ENCODE data around the gene LRP5. TPM values are rescaled to one million over a fixed set of nuclear protein-coding genes. Genes with fewer than 3 reads are reported as not detected.
A peak's percentile ranks its signal among the peaks of the same experiment; 100 is the strongest.

Gene LRP5
- total RNA-seq, 4 donors from 2014 or later, result 19.1 to 86.2 (median 43.9) TPM

- H3K9me3 ChIP-seq, result no peaks in the 10 kb centered on the region
- H3K4me1 ChIP-seq, result no peaks in the 10 kb centered on the region
- H3K36me3 ChIP-seq, result no peaks in the 10 kb centered on the region
- intact Hi-C loops (cut with DNase I; ENCODE audit: low total_unique reads), result loop anchor here (5.0 kb wide), 1 partner anchor 39 kb away; no protein-coding TSS in a partner anchor
- no peak overlapping the region for H3K27ac ChIP-seq
- TF ChIP-seq CTCF (IDR thresholded peaks at IDR 0.05) (no peak), POLR2A (IDR thresholded peaks at IDR 0.05) (no peak)
- H3K4me3 ChIP-seq, result no peak overlapping the region
- no peak for DNase-seq
- no peaks in the 10 kb centered on the region for H3K27me3 ChIP-seq
Observed at GRCh38 chr11:68295940-68296339, 16.5 kb upstream of the LRP5 start.

GRCh38 chr11:68296344-68297051, 15.9 kb upstream of the LRP5 start:
- TF ChIP-seq CTCF (IDR thresholded peaks at IDR 0.05) (no peak), POLR2A (IDR thresholded peaks at IDR 0.05) (no peak)
- DNase-seq, result no peak
- H3K9me3 ChIP-seq, result no peaks in the 10 kb centered on the region
- H3K36me3 ChIP-seq, result no peaks in the 10 kb centered on the region
- no peak overlapping the region for H3K27ac ChIP-seq
- H3K4me3 ChIP-seq, result no peak overlapping the region
- no peaks in the 10 kb centered on the region for H3K27me3 ChIP-seq
- intact Hi-C loops (cut with DNase I; ENCODE audit: low total_unique reads), result loop anchor here (5.0 kb wide), 1 partner anchor 39 kb away; no protein-coding TSS in a partner anchor
- no peaks in the 10 kb centered on the region for H3K4me1 ChIP-seq

GRCh38 chr11:68297052-68297378, 15.4 kb upstream of the LRP5 start:
- H3K4me1 ChIP-seq, result no peaks in the 10 kb centered on the region
- DNase-seq, result no peak
- no peaks in the 10 kb centered on the region for H3K9me3 ChIP-seq
- intact Hi-C loops (cut with DNase I; ENCODE audit: low total_unique reads), result loop anchor here (5.0 kb wide), 1 partner anchor 40 kb away; no protein-coding TSS in a partner anchor
- H3K27ac ChIP-seq, result no peak overlapping the region
- TF ChIP-seq POLR2A (IDR thresholded peaks at IDR 0.05), result no peak
- no peak for TF ChIP-seq CTCF (IDR thresholded peaks at IDR 0.05)
- no peaks in the 10 kb centered on the region for H3K36me3 ChIP-seq
- H3K27me3 ChIP-seq, result no peaks in the 10 kb centered on the region
- no peak overlapping the region for H3K4me3 ChIP-seq

GRCh38 chr11:68297494-68297811, 14.9 kb upstream of the LRP5 start:
- H3K4me1 ChIP-seq, result no peaks in the 10 kb centered on the region
- no peak for DNase-seq
- no peaks in the 10 kb centered on the region for H3K9me3 ChIP-seq
- H3K36me3 ChIP-seq, result no peaks in the 10 kb centered on the region
- intact Hi-C loops (cut with DNase I; ENCODE audit: low total_unique reads), result loop anchor here (5.0 kb wide), 1 partner anchor 40 kb away; no protein-coding TSS in a partner anchor
- TF ChIP-seq POLR2A (IDR thresholded peaks at IDR 0.05) (no peak), CTCF (IDR thresholded peaks at IDR 0.05) (no peak)
- no peaks in the 10 kb centered on the region for H3K27me3 ChIP-seq
- peak overlapping the region in 1 of 2 donors; percentile 31 for H3K27ac ChIP-seq
- H3K4me3 ChIP-seq, result no peak overlapping the region

- no peaks in the 10 kb centered on the region for H3K27me3 ChIP-seq
- H3K27ac ChIP-seq, result peak overlapping the region in 1 of 2 donors; percentile 31
- H3K36me3 ChIP-seq, result no peaks in the 10 kb centered on the region
- DNase-seq, result peak; percentile 74 to 87
- H3K4me1 ChIP-seq, result no peaks in the 10 kb centered on the region
- no peak overlapping the region for H3K4me3 ChIP-seq
- H3K9me3 ChIP-seq, result no peaks in the 10 kb centered on the region
- intact Hi-C loops (cut with DNase I; ENCODE audit: low total_unique reads), result loop anchor here (5.0 kb wide), 1 partner anchor 41 kb away; no protein-coding TSS in a partner anchor
- TF ChIP-seq CTCF (IDR thresholded peaks at IDR 0.05) (peak; percentile 95 to 99 (median 98)), POLR2A (IDR thresholded peaks at IDR 0.05) (peak in 1 of 2 donors; percentile 12)
Observed at GRCh38 chr11:68297812-68298658, 14.4 kb upstream of the LRP5 start.
